Midbrain (tissue), 1 donor: Measurements from ENCODE around the gene EID2.

Experiments used
- DNase-seq: peaks from one replicate; lab custom pipeline; 2025; lab: John Stamatoyannopoulos, UW

EID2 gene

GRCh38 chr19:39501340-39501739 is 38.6 kb downstream of the EID2 start:
- DNase-seq: no peak

GRCh38 chr19:39500543-39500942 is 39.4 kb downstream of the EID2 start:
- DNase-seq: no peak

- DNase-seq: no peak
These were observed 40.0 kb downstream of the EID2 start for GRCh38 chr19:39499932-39500331.

- DNase-seq: no peak
These were observed 40.9 kb downstream of the EID2 start, which contains the start of gene DLL3 for GRCh38 chr19:39498798-39499642. DLL3 (plus strand) TSS chr19:39498947; CDS start chr19:39498975, 28 bp downstream.

GRCh38 chr19:39497996-39498797 is 41.8 kb downstream of the EID2 start:
- peak; percentile 49 for DNase-seq

GRCh38 chr19:39497701-39497995 is 42.3 kb downstream of the EID2 start:
- DNase-seq: no peak

GRCh38 chr19:39496063-39496462 is 43.9 kb downstream of the EID2 start:
- DNase-seq: no peak

GRCh38 chr19:39494661-39495060 is 45.3 kb downstream of the EID2 start:
- no peak for DNase-seq

GRCh38 chr19:39492788-39493187 is 47.2 kb downstream of the EID2 start:
- DNase-seq: no peak

- DNase-seq: no peak
These were observed 47.7 kb downstream of the EID2 start for GRCh38 chr19:39492225-39492624.

- DNase-seq: no peak
These were observed 50.2 kb downstream of the EID2 start for GRCh38 chr19:39489756-39490155.
